ENCODE measurements around the gene FAIM2. TPM values are rescaled to one million over a fixed set of nuclear protein-coding genes. Genes with fewer than 3 reads are reported as not detected.

FAIM2 gene
- total and polyA plus RNA-seq, 2 donors from 2014 or later, result 1.3 to 5.5 TPM

GRCh38 chr12:49933796-49934195 lies 30.1 kb upstream of the FAIM2 start:
- TF ChIP-seq CTCF (IDR thresholded peaks at IDR 0.05; ENCODE audit: borderline replicate concordance, extremely low read depth, insufficient read depth), result no peak
- FAIRE-seq (no peak), DNase-seq (peak in 2 of 5 donors; percentile 34 to 62)
- H3K27ac ChIP-seq (ENCODE audit: low read depth in 2 of 2, low read length in 2 of 2), result no peak overlapping the region
- peaks cover 0 to 2% (median 0%) of the 10 kb centered on the region in 3 donors for H3K4me1 ChIP-seq (ENCODE audit: control insufficient read depth in 2 of 3, insufficient read depth in 2 of 3, low read depth in 1 of 3, low read length in 3 of 3)
- no peak overlapping the region for H3K4me3 ChIP-seq (ENCODE audit: low read length in 3 of 3)
- no peaks in the 10 kb centered on the region for H3K27me3 ChIP-seq (ENCODE audit: control insufficient read depth, insufficient read depth, low read length)
- intact Hi-C loops (cut with DNase I), result no loop called here
- H3K36me3 ChIP-seq (ENCODE audit: control insufficient read depth in 2 of 3, insufficient read depth in 3 of 3, low read length in 3 of 3), result no peaks in the 10 kb centered on the region
- no peaks in the 10 kb centered on the region for H3K9me3 ChIP-seq (ENCODE audit: control insufficient read depth in 2 of 3, insufficient read depth in 1 of 3, low read length in 3 of 3)
- H3K9ac ChIP-seq (ENCODE audit: low read length in 3 of 3), result no peak overlapping the region

GRCh38 chr12:49932533-49933130 lies 28.9 kb upstream of the FAIM2 start:
- Histone ChIP-seq H3K9ac (ENCODE audit: low read length in 3 of 3) (no peak overlapping the region), H3K27me3 (ENCODE audit: control insufficient read depth, insufficient read depth, low read length) (no peaks in the 10 kb centered on the region), H3K36me3 (ENCODE audit: control insufficient read depth in 2 of 3, insufficient read depth in 3 of 3, low read length in 3 of 3) (no peaks in the 10 kb centered on the region), H3K4me3 (ENCODE audit: low read length in 3 of 3) (no peak overlapping the region), H3K9me3 (ENCODE audit: control insufficient read depth in 2 of 3, insufficient read depth in 1 of 3, low read length in 3 of 3) (no peaks in the 10 kb centered on the region), H3K4me1 (ENCODE audit: control insufficient read depth in 2 of 3, insufficient read depth in 2 of 3, low read depth in 1 of 3, low read length in 3 of 3) (peaks cover 0 to 2% (median 0%) of the 10 kb centered on the region in 3 donors), H3K27ac (ENCODE audit: low read depth in 2 of 2, low read length in 2 of 2) (no peak overlapping the region)
- TF ChIP-seq CTCF (IDR thresholded peaks at IDR 0.05; ENCODE audit: borderline replicate concordance, extremely low read depth, insufficient read depth), result no peak
- DNase-seq, result peak in 3 of 5 donors; percentile 53 to 87 (median 75)
- FAIRE-seq, result no peak
- intact Hi-C loops (cut with DNase I), result no loop called here

- DNase-seq (no peak), FAIRE-seq (no peak)
- Histone ChIP-seq H3K27me3 (ENCODE audit: control insufficient read depth, insufficient read depth, low read length) (no peaks in the 10 kb centered on the region), H3K4me1 (ENCODE audit: control insufficient read depth in 2 of 3, insufficient read depth in 2 of 3, low read depth in 1 of 3, low read length in 3 of 3) (peaks cover 0 to 2% (median 0%) of the 10 kb centered on the region in 3 donors), H3K36me3 (ENCODE audit: control insufficient read depth in 2 of 3, insufficient read depth in 3 of 3, low read length in 3 of 3) (no peaks in the 10 kb centered on the region), H3K9me3 (ENCODE audit: control insufficient read depth in 2 of 3, insufficient read depth in 1 of 3, low read length in 3 of 3) (no peaks in the 10 kb centered on the region), H3K9ac (ENCODE audit: low read length in 3 of 3) (no peak overlapping the region), H3K4me3 (ENCODE audit: low read length in 3 of 3) (no peak overlapping the region), H3K27ac (ENCODE audit: low read depth in 2 of 2, low read length in 2 of 2) (no peak overlapping the region)
- TF ChIP-seq CTCF (IDR thresholded peaks at IDR 0.05; ENCODE audit: borderline replicate concordance, extremely low read depth, insufficient read depth), result no peak
- intact Hi-C loops (cut with DNase I), result no loop called here
Observed at GRCh38 chr12:49932023-49932422, 28.3 kb upstream of the FAIM2 start.

Data from kidney (tissue), 14 donors.